A673 (cell line): ENCODE data around the gene ACP1. TPM values are rescaled to one million over a fixed set of nuclear protein-coding genes. Genes with fewer than 3 reads are reported as not detected.
"Not testable (repeated sequence)": the region's sequence is repeated elsewhere in the genome, so short reads cannot be mapped to it uniquely, and the experiment has no call there.

Source experiments
- BruUV-seq: library from RNA; stranded (reverse); fragments of 400-500 nt; replicated peaks from 2 replicates; lab custom pipeline; 2021; lab: Mats Ljungman, UMichigan
- CTCF ChIA-PET: fragments of 300-600 bp; sonication (Branson Sonifier 250); formaldehyde crosslinking; loops from one replicate; lab custom pipeline; 2022; ENCODE audit warnings: antibody characterized with exemption; lab: Charles Lee
- POLR2A ChIA-PET: fragments of 300-600 bp; sonication (Branson Sonifier 250); formaldehyde crosslinking; loops from one replicate; lab custom pipeline; 2022; ENCODE audit warnings: antibody characterized with exemption; ENCODE audit not compliant: low non-redundant PET; lab: Charles Lee
- DNase-seq: peaks from one replicate; pipeline ENCODE4 v3.0.0-alpha.2; 2015; ENCODE audit warnings: low spot score
- H3K27ac ChIP-seq: fragments of 200-600 bp; sonication (generic); 2 replicates; pipeline ENCODE4 v1.5.1; 2016; ENCODE audit warnings: mixed run types, low read depth, mild to moderate bottlenecking, mixed read lengths, antibody characterized with exemption, low read length; ENCODE audit not compliant: poor library complexity, severe bottlenecking
- H3K27me3 ChIP-seq: fragments of 200-600 bp; sonication (generic); replicated peaks from 2 replicates; pipeline ENCODE4 v1.6.1; 2017; ENCODE audit warnings: mixed run types, low read depth, mild to moderate bottlenecking, mixed read lengths, antibody characterized with exemption, low read length; ENCODE audit not compliant: insufficient read depth, poor library complexity
- H3K36me3 ChIP-seq: fragments of 200-600 bp; sonication (generic); 2 replicates; pipeline ENCODE4 v1.6.1; 2016; ENCODE audit warnings: mixed run types, mild to moderate bottlenecking, mixed read lengths, antibody characterized with exemption, low read length; ENCODE audit not compliant: insufficient read depth, poor library complexity, severe bottlenecking
- H3K4me1 ChIP-seq: fragments of 200-600 bp; sonication (generic); 2 replicates; pipeline ENCODE4 v1.6.1; 2017; ENCODE audit warnings: mixed run types, mild to moderate bottlenecking, mixed read lengths, antibody characterized with exemption, low read length; ENCODE audit not compliant: insufficient read depth, poor library complexity, severe bottlenecking
- H3K4me3 ChIP-seq: fragments of 200-600 bp; sonication (generic); 2 replicates; pipeline ENCODE4 v1.5.1; 2016; ENCODE audit warnings: low read depth, mixed run types, mild to moderate bottlenecking, mixed read lengths, low read length; ENCODE audit not compliant: poor library complexity, severe bottlenecking
- H3K9me3 ChIP-seq: fragments of 200-600 bp; sonication (generic); 2 replicates; pipeline ENCODE4 v1.6.1; 2016; ENCODE audit warnings: mixed run types, low read depth, mild to moderate bottlenecking, mixed read lengths, antibody characterized with exemption, low read length; ENCODE audit not compliant: poor library complexity, severe bottlenecking
- CTCF ChIP-seq: fragments of 300-800, 200-600 bp; sonication (generic); conservative IDR thresholded peaks from 2 replicates; pipeline ENCODE4 v1.5.1; 2017; ENCODE audit warnings: low read depth, mild to moderate bottlenecking, antibody characterized with exemption, low read length, moderate library complexity, mixed read lengths
- EZH2 ChIP-seq: fragments of 200-600 bp; sonication (generic); IDR thresholded peaks from 2 replicates; pipeline ENCODE4 v1.6.1; 2017; ENCODE audit warnings: borderline replicate concordance, low read depth, mild to moderate bottlenecking, mixed read lengths, antibody characterized with exemption, low read length; ENCODE audit not compliant: poor library complexity, severe bottlenecking
- intact Hi-C: fragments of 100-400 bp; cut with micrococcal nuclease; formaldehyde crosslinking; loops from one replicate; pipeline ENCODE4 v1.10.0; 2022; ENCODE audit not compliant: unreplicated experiment
- total RNA-seq: library from RNA; stranded (reverse); gene quantifications from 2 replicates; pipeline ENCODE4 v1.2.3, GENCODE V29; 2021

Gene ACP1
- total RNA-seq, 1 experiment from 2014 or later, result 161 TPM

GRCh38 chr2:314561-315336 lies 50.0 kb downstream of the ACP1 start:
- no peaks in the 10 kb centered on the region for H3K36me3 ChIP-seq
- ChIA-PET CTCF (no interaction called here), POLR2A (no interaction called here)
- intact Hi-C loops, result no loop called here
- no peak overlapping the region for H3K27ac ChIP-seq
- no peaks in the 10 kb centered on the region for H3K27me3 ChIP-seq
- no peak overlapping the region for H3K4me3 ChIP-seq
- H3K9me3 ChIP-seq, result no peaks in the 10 kb centered on the region
- DNase-seq, result no peak
- no peaks in the 10 kb centered on the region for H3K4me1 ChIP-seq
- BruUV-seq, result no TSS peak
- TF ChIP-seq EZH2 (no peak), CTCF (no peak)

DNA sequence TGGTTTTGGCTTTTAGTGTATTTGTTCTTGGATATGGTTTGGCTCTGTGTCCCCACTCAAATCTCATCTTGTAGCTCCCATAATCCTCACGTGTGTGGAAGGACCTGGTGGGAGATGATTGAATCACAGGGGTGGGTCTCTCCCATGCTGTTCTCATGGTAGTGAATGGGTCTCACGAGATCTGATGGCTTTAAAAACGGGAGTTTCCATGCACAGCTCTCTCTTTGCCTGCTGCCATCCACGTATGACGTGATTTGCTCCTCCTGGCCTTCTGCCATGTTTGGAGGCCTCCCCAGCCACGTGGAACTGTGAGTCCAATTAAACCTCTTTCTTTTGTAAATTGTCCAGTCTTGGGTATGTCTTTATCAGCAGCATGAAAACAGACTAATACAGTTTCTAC lies 51.2 kb downstream of the ACP1 start:
- H3K4me1 ChIP-seq, DNase-seq, POLR2A ChIA-PET, intact Hi-C loops, BruUV-seq, H3K9me3 ChIP-seq, H3K27ac ChIP-seq, CTCF ChIA-PET, H3K36me3 ChIP-seq, H3K27me3 ChIP-seq, H3K4me3 ChIP-seq: not testable (repeated sequence)

DNA sequence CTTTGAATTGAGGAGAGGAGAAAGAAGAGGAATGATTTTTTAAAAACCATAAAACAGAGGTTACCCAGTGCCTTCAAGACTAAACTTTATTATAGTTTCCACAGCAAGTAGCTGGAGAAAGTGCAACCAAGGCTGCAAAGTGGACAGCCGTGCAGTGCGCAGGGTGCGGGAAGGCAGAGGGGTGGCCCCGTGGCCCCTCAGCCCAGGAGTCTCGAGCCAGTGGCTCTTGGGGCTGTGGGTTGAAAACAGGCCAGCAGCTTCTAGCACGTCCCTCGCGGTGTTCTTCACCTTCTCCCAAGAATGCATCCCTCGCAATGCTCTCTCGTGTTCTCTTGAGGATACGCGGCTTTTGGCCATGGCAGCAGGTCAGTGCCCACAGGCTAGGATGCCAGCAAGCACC lies 51.6 kb downstream of the ACP1 start:
- Histone ChIP-seq H3K9me3 (no peaks in the 10 kb centered on the region), H3K36me3 (no peaks in the 10 kb centered on the region), H3K27me3 (no peaks in the 10 kb centered on the region), H3K4me3 (no peak overlapping the region), H3K27ac (no peak overlapping the region), H3K4me1 (no peaks in the 10 kb centered on the region)
- ChIA-PET POLR2A (no interaction called here), CTCF (no interaction called here)
- TF ChIP-seq EZH2 (no peak), CTCF (no peak)
- intact Hi-C loops, result no loop called here
- BruUV-seq, result no TSS peak
- no peak for DNase-seq
